HG02840 (cell line): ENCODE results near the gene RPL37A.

Source experiments
- ATAC-seq: cut with Tn5 transposase; IDR thresholded peaks from one replicate; pipeline ENCODE4 v1.9.1; 2021; ENCODE audit warnings: mild to moderate bottlenecking, moderate library complexity, moderate number of reproducible peaks; ENCODE audit not compliant: unreplicated experiment, low FRiP score

The RPL37A gene

GRCh38 chr2:216498379-216499352 lies at the start of gene RPL37A:
Gene RPL37A (plus strand): TSS chr2:216498844. CDS start chr2:216498875, 31 bp downstream.
- peak; percentile 96 for ATAC-seq

GRCh38 chr2:216450346-216450745 lies 48.3 kb upstream of the RPL37A start:
- no peak for ATAC-seq

GRCh38 chr2:216450784-216451183 lies 47.9 kb upstream of the RPL37A start:
- no peak for ATAC-seq

GRCh38 chr2:216453955-216454614 lies 44.6 kb upstream of the RPL37A start:
- ATAC-seq = no peak

GRCh38 chr2:216463148-216463547 lies 35.5 kb upstream of the RPL37A start:
- no peak for ATAC-seq

GRCh38 chr2:216464104-216464720 lies 34.4 kb upstream of the RPL37A start:
- no peak for ATAC-seq

- no peak for ATAC-seq
Observed at GRCh38 chr2:216465579-216466195, 33.0 kb upstream of the RPL37A start.

GRCh38 chr2:216467845-216468244 lies 30.8 kb upstream of the RPL37A start:
- no peak for ATAC-seq

GRCh38 chr2:216469661-216470060 lies 29.0 kb upstream of the RPL37A start:
- ATAC-seq = no peak

GRCh38 chr2:216473187-216473586 lies 25.5 kb upstream of the RPL37A start:
- ATAC-seq = no peak

GRCh38 chr2:216474925-216475670 lies 23.5 kb upstream of the RPL37A start:
- no peak for ATAC-seq

- no peak for ATAC-seq
Observed at GRCh38 chr2:216475767-216476166, 22.9 kb upstream of the RPL37A start.

- ATAC-seq = no peak
Observed at GRCh38 chr2:216477283-216478035, 21.2 kb upstream of the RPL37A start.

- no peak for ATAC-seq
Observed at GRCh38 chr2:216478151-216478550, 20.5 kb upstream of the RPL37A start.

GRCh38 chr2:216478791-216479190 lies 19.9 kb upstream of the RPL37A start:
- ATAC-seq = no peak

- no peak for ATAC-seq
Observed at GRCh38 chr2:216480221-216480620, 18.4 kb upstream of the RPL37A start.

- no peak for ATAC-seq
Observed at GRCh38 chr2:216482640-216483039, 16.0 kb upstream of the RPL37A start.

- no peak for ATAC-seq
Observed at GRCh38 chr2:216485237-216485636, 13.4 kb upstream of the RPL37A start.

- no peak for ATAC-seq
Observed at GRCh38 chr2:216485745-216486144, 12.9 kb upstream of the RPL37A start.
